Loucy (cell line): ENCODE data around the gene FNDC1.

Experiments used
- H2AFZ ChIP-seq: fragments of 200-600 bp; sonication (generic); 2 replicates; pipeline ENCODE4 v1.6.0; 2016; ENCODE audit warnings: antibody characterized with exemption, mild to moderate bottlenecking, low read length, moderate library complexity
- H3F3A ChIP-seq: fragments of 200-600 bp; 2 replicates; pipeline ENCODE4 v1.6.0; 2016; ENCODE audit warnings: antibody characterized with exemption, low read depth, mild to moderate bottlenecking
- H3K27me3 ChIP-seq: fragments of 200-600 bp; sonication (generic); 2 replicates; pipeline ENCODE4 v1.6.1; 2014; ENCODE audit warnings: low read length, mild to moderate bottlenecking; ENCODE audit not compliant: insufficient read depth, poor library complexity, severe bottlenecking
- H3K36me3 ChIP-seq: fragments of 200-600 bp; sonication (generic); 2 replicates; pipeline ENCODE4 v1.6.1; 2016; ENCODE audit warnings: low read length; ENCODE audit not compliant: insufficient read depth
- H3K4me1 ChIP-seq: fragments of 200-600 bp; sonication (generic); 2 replicates; pipeline ENCODE4 v1.5.1; 2014; ENCODE audit warnings: low read length, mild to moderate bottlenecking; ENCODE audit not compliant: insufficient read depth, poor library complexity, severe bottlenecking
- H3K4me2 ChIP-seq: fragments of 200-600 bp; sonication (generic); 2 replicates; pipeline ENCODE4 v1.6.0; 2014; ENCODE audit warnings: antibody characterized with exemption, low read length, low read depth, mild to moderate bottlenecking; ENCODE audit not compliant: poor library complexity, severe bottlenecking
- H3K4me3 ChIP-seq: fragments of 200-600 bp; sonication (generic); 2 replicates; pipeline ENCODE4 v1.5.1; 2014; ENCODE audit warnings: low read length, mild to moderate bottlenecking, mixed read lengths; ENCODE audit not compliant: poor library complexity, severe bottlenecking
- H3K79me2 ChIP-seq: fragments of 200-600 bp; sonication (generic); 2 replicates; pipeline ENCODE4 v1.6.1; 2014; ENCODE audit warnings: low read length; ENCODE audit not compliant: insufficient read depth
- H3K9ac ChIP-seq: fragments of 200-600 bp; sonication (generic); 2 replicates; pipeline ENCODE4 v1.6.0; 2014; ENCODE audit warnings: mild to moderate bottlenecking, low read depth, low read length, moderate library complexity; ENCODE audit not compliant: poor library complexity, severe bottlenecking
- H3K9me2 ChIP-seq: fragments of 200-600 bp; sonication (generic); replicated peaks from 2 replicates; pipeline ENCODE4 v1.6.1; 2016; ENCODE audit warnings: low read depth, low read length, mixed read lengths
- H3K9me3 ChIP-seq: fragments of 200-600 bp; sonication (generic); 2 replicates; pipeline ENCODE4 v1.6.1; 2014; ENCODE audit warnings: mild to moderate bottlenecking, antibody characterized with exemption, low read length, low read depth; ENCODE audit not compliant: insufficient read depth
- H4K20me1 ChIP-seq: fragments of 200-600 bp; sonication (generic); 2 replicates; pipeline ENCODE4 v1.6.0; 2014; ENCODE audit warnings: antibody characterized with exemption, low read length, mild to moderate bottlenecking; ENCODE audit not compliant: insufficient read depth, poor library complexity, severe bottlenecking
- EZH2phosphoT487 ChIP-seq: fragments of 200-600 bp; IDR thresholded peaks from 2 replicates; pipeline ENCODE4 v1.6.1; 2018; ENCODE audit warnings: antibody characterized with exemption, mild to moderate bottlenecking, moderate library complexity, borderline replicate concordance
- TF ChIP-seq, protein P1 (sequence below): fragments of 200-600 bp; sonication (generic); conservative IDR thresholded peaks from 2 replicates; pipeline ENCODE4 v1.5.1; 2014; ENCODE audit warnings: mild to moderate bottlenecking, antibody characterized with exemption, low read length

The FNDC1 gene

DNA sequence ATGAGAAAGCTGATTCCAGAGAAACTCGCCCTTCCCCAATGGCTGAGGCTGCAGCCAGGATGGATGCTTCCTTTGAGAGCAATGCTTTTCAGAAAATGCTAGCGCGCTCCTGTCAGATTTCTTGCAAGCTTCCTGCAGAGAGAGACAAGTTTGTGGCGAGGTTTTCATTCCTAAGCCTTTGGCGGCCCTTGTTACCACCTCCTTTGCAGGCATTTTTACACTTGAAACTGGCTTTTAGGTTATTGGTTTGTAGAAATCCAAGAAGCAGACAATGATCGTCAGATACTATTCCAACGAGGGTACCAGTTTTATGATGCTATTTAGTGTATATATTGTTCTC, 1.1 kb downstream of the FNDC1 start:
- Histone ChIP-seq H3K36me3 (no peaks in the 10 kb centered on the region), H3K4me3 (no peak overlapping the region), H3K9me3 (no peaks in the 10 kb centered on the region), H3K4me2 (no peak overlapping the region), H3K4me1 (no peaks in the 10 kb centered on the region), H3K27me3 (no peaks in the 10 kb centered on the region), H2AFZ (no peak overlapping the region), H3K9ac (no peak overlapping the region), H3K9me2 (no peaks in the 10 kb centered on the region), H3K79me2 (no peaks in the 10 kb centered on the region), H3F3A (no peaks in the 10 kb centered on the region), H4K20me1 (no peaks in the 10 kb centered on the region)
- TF ChIP-seq EZH2phosphoT487 = no peak
- TF ChIP-seq, protein P1, sequence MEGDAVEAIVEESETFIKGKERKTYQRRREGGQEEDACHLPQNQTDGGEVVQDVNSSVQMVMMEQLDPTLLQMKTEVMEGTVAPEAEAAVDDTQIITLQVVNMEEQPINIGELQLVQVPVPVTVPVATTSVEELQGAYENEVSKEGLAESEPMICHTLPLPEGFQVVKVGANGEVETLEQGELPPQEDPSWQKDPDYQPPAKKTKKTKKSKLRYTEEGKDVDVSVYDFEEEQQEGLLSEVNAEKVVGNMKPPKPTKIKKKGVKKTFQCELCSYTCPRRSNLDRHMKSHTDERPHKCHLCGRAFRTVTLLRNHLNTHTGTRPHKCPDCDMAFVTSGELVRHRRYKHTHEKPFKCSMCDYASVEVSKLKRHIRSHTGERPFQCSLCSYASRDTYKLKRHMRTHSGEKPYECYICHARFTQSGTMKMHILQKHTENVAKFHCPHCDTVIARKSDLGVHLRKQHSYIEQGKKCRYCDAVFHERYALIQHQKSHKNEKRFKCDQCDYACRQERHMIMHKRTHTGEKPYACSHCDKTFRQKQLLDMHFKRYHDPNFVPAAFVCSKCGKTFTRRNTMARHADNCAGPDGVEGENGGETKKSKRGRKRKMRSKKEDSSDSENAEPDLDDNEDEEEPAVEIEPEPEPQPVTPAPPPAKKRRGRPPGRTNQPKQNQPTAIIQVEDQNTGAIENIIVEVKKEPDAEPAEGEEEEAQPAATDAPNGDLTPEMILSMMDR = no peak

DNA sequence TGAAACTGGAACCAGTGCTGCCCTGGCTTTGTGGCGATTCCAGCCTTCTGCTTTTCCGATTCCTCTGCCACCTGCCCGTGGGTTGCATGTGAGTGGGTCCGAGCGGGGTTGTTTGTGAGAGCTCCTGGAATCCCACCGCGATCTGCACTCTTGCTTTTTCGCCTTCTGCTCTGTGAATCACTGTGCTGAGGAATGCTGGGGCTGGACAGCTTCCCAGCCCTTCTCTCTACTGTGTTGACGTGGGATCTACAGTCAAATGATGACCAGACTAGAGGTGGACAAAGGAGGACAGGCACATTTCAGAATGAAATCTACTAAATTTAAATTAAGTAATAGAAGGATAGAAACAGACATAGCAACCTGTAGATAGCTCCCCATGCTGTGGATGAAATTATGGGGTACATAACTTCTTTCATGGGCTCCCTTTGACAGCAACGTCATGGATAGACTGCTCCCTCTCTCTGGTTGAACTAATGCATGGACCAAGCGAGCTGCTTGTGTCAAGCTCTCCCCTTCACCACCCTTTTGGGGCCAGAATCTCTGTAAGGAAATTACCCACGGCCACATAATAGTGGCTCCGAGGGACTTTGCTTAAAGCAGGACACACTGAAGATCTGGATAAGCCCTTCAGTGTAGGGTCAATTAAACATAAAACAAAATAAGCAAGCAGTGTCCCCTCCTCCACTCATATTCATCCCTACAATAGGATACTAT, 2.0 kb downstream of the FNDC1 start:
- Histone ChIP-seq H4K20me1 (no peaks in the 10 kb centered on the region), H3K4me1 (no peaks in the 10 kb centered on the region), H3K4me3 (no peak overlapping the region), H3K36me3 (no peaks in the 10 kb centered on the region), H3K4me2 (no peak overlapping the region), H3K9ac (no peak overlapping the region), H3K27me3 (no peaks in the 10 kb centered on the region), H3K9me3 (no peaks in the 10 kb centered on the region), H3K9me2 (no peaks in the 10 kb centered on the region), H3K79me2 (no peaks in the 10 kb centered on the region), H2AFZ (no peak overlapping the region), H3F3A (no peaks in the 10 kb centered on the region)
- TF ChIP-seq EZH2phosphoT487 = no peak
- TF ChIP-seq, protein P1 = no peak

DNA sequence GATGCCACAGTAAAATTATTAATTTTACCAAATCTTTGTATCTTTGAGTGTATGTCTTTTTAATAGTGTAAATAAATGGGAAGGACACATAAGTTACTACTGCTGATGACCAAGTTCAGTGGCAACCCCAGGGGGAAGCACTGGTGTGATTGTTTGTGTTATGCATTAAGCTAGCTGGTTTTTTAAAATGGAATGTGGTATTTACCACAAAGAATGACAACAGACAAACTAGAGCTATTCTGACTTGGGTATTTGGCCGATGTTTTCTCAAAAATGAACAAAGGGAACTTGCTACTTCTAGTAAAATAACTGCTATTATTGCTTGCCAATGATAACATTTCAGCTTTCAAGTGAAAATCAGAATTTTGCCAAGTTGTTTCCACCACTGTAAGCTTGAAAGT, 2.9 kb downstream of the FNDC1 start:
- Histone ChIP-seq H3K9me3 (no peaks in the 10 kb centered on the region), H4K20me1 (no peaks in the 10 kb centered on the region), H3F3A (no peaks in the 10 kb centered on the region), H3K4me2 (no peak overlapping the region), H3K9me2 (no peaks in the 10 kb centered on the region), H3K36me3 (no peaks in the 10 kb centered on the region), H3K79me2 (no peaks in the 10 kb centered on the region), H3K4me1 (no peaks in the 10 kb centered on the region), H2AFZ (no peak overlapping the region), H3K9ac (no peak overlapping the region), H3K4me3 (no peak overlapping the region), H3K27me3 (no peaks in the 10 kb centered on the region)
- TF ChIP-seq EZH2phosphoT487 = no peak
- TF ChIP-seq, protein P1 = no peak
